ENCODE measurements around the gene SLC3A2.
"Not testable (repeated sequence)": the region's sequence is repeated elsewhere in the genome, so short reads cannot be mapped to it uniquely, and the experiment has no call there.

Gene SLC3A2

DNA sequence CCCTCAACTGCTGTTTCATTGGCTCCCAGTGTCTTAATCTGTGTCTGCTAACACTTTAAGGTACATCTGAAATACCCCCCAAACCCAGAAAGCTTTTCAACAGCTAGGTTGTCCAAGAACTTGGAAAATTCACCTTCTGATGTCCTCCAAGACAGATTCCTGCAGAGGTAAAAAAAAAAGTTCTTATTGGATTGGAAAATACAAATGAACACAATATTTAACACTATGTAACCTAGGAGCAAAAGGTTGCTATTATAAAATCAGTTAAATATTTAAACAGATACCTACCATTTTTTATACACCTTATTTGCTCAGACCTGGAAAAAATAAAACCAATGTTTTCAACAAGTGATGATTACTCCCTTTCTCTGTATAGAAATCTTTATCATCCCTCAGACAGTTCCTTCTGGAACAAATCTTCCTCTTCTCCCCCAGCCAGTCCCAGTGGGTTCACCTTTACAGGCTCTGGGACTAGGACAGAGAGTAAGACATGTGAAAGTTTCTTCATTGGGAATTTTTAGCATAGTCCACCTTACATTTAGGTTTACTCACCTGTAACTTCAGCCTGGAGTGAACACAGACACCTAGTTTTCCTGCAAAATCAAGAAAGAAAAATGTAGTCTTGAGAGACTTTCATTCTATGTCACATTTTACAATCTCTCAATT, 28.0 kb upstream of the SLC3A2 start:
- DNase-seq (ENCODE audit: low read depth): no peak

DNA sequence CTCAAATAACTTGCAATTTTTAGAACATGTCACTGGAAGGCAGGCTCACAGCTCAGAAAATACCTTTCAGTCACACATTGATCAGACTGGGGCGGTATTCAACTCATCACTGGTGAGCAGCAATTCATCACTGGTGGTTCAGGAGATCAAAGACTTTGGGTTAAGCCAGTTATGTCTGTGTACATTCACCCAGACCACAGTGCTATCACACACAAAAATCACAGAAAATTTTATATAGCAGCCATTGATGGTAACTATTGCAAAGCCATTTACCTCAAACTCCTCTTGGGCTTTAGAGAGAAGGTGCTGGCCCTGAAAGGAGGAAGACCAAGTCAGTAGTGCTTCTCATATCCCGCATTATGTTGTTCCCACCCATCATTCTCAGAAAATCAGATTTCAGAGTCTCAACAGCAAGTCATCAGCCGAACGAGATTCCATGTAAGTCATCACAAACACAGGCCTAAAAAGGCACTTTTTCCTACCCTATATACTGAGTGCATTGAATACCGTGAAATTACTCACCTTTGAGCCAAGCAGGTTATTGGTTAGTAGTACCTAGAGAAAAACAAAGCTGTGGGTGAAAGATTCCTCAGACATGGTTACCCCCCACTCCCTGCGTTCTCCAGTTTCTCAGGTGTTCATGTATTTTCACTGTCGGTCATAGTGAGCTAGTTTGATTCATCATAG, 27.3 kb upstream of the SLC3A2 start:
- no peak for DNase-seq (ENCODE audit: low read depth)

DNA sequence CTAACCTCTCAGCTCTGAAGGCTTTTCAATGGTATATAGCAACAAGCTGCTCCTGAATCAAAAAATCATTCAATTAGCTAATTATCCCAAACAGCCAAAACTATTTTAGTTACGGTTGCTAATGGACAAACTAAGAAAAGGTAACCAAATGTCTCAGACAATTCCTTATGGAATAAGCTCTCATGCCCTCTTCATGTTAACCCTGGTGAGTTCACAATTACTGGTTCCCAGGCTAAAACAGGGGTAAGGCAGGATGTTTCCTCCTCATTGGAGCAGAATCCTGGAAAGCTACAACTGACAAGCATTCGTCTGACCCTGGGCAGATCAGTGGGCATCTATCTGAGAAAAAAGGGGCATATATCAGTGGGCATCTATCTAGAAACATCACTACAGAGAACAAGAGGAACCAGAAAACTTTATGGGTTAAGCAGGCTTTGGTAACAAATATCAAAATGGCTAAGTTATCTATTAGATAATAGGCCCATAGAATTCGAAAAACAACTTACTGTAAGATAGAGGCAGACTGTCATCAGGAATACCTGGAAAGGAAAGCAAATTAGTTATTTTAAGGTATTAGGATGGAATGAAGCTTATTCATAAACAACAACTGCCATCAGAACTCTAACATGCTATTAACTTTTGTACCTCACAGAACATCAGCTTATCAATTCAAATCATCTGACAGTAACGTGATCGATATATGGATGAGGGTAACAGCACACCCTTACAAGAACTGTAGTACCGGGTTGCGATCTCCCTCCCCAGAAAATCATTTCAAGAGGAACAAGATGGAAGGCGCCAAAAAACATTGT, 26.5 kb upstream of the SLC3A2 start:
- DNase-seq (ENCODE audit: low read depth): no peak

DNA sequence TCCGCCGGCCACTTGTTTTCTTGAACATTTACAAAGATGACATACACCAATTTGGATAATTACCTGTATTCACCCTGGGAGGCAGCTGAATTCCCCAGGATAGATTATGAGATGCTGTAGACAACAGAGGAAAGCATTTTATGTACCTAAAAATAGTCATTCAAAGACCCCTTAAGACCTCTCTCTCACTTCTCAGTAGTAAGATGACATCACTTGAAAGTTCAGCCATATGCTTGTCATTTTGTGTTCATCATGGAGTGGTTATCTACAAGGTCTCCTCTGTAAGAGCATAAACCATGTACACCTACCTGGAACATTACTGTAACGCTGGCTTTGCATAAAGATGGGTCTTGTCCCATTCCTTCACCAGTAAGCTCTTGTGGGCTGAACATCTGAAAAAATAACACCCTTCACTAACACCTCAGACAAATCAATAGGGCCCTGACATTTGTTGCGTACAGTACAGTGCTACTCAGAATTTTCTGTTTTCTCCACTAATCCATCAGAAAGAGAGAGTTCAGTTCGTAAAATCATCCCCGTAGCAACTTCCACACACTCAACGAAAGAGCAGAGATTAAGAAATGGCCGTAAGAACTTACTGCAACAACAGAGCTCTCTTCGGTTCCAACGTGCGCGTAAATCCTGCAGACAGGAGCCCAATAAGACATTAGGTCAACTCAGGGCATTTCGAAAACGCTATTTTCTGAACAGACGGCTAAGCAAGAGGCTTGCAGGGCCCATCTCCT, 25.7 kb upstream of the SLC3A2 start:
- no peak for DNase-seq (ENCODE audit: low read depth)

DNA sequence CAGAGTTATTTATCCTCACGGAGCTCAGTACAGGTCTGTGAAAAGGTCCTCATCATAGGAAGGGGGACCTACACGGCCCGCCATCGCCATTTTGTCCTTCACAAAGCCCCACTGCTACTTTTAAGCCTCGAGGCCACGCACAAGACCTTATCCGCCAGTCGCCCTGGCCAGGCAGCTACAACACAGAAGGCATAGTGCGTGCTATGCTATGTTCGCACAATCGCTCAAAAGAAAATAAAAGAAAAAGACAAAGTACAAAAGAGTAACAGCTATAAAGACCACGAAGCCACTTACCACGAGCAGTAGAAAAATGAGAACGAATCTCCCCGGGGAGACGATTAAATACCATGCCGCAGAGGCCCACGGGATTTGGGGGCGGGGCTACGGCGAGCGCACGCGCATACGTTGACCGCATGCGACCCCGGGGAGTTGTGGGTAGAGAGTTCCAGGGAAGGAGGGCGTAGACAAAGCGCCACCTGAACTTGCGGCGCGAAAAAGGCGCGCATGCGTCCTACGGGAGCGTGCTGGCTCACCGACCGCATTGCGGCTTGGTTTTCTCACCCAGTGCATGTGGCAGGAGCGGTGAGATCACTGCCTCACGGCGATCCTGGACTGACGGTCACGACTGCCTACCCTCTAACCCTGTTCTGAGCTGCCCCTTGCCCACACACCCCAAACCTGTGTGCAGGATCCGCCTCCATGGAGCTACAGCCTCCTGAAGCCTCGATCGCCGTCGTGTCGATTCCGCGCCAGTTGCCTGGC, 24.9 kb upstream of the SLC3A2 start:
- peak; percentile 71 for DNase-seq (ENCODE audit: low read depth)

DNA sequence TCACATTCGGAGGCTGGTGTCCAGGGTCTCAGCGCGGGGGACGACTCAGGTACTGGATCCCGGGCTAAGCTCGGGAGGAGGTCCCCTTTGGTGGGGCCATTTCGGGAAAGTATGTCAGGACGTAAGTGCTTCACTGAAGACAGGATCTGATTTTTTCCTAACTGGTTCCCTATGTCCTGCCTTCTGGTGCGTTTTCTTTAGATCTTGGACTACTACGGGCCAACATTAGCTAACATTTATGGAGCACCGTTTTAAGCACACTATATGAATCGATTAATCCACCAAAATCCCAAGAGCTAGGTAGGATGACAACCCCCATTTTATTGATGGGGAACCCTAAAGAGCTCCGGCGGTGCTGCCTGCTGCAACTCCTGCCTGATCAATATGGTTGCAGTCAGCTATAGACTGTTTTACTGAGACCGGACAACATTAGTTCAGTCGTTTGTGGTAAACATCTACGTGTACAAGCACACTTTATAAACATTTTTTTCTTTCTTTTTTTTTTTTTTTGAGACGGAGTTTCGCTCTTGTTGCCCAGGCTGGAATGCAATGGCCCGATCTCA, 24.3 kb upstream of the SLC3A2 start:
- DNase-seq (ENCODE audit: low read depth): no peak

DNA sequence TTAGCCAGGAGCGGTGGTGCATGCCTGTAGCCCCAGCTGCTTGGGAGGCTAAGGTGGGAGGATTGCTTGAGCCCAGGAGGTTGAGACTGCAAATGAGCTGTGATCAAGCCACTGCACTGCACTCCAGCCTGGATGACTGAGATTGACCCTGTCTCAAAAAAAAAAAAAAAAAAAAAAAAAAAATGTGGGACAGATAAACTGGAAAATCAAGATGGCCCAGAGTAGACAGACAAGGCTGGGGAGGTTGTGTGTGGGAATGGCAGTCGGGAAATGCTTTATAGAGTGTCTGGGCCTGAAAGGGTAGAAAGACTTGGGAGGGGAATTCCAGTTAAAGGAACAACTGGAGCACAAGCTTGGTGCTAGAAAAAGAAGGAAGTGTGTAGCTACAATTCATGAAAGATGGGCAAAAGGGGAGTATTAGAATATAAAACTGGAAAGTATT, 23.1 kb upstream of the SLC3A2 start:
- no peak for DNase-seq (ENCODE audit: low read depth)

DNA sequence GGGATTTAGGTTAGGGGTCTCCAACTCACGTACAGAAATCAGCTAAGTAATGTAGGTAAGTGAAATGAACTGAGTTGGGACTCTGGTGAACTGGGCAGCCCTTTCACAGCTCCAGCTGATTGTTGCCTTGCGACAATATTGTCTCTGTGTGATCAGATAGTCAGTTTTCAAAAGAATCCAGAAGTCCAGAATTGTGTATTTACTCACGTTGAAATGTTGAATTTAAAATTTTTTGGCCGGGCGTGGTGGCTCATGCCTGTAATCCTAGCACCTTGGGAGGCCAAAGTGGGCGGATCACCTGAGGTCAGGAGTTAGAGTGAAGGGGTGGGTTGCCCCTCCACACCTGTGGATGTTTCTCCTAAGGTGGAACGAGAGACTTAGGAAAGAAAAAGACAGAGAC, 22.5 kb upstream of the SLC3A2 start:
- DNase-seq (ENCODE audit: low read depth): no peak

DNA sequence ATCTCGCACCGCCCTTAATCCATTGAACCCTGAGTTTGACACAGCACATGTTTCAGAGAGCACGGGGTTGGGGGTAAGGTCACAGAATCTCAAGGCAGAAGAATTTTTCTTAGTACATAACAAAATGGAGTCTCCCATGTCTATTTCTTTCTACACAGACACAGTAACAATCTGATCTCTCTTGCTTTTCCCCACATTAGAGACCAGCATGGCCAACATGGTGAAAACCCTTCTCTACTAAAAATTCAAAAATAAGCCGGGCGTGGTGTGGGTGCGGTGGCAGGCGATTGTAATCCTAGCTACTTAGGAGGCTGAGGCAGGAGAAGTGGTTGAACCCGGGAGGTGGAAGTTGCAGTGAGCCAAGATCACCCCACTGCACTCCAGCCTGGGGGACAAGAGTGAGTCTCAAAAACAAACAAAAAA, 21.4 kb upstream of the SLC3A2 start:
- not testable (repeated sequence) for DNase-seq (ENCODE audit: low read depth)

DNA sequence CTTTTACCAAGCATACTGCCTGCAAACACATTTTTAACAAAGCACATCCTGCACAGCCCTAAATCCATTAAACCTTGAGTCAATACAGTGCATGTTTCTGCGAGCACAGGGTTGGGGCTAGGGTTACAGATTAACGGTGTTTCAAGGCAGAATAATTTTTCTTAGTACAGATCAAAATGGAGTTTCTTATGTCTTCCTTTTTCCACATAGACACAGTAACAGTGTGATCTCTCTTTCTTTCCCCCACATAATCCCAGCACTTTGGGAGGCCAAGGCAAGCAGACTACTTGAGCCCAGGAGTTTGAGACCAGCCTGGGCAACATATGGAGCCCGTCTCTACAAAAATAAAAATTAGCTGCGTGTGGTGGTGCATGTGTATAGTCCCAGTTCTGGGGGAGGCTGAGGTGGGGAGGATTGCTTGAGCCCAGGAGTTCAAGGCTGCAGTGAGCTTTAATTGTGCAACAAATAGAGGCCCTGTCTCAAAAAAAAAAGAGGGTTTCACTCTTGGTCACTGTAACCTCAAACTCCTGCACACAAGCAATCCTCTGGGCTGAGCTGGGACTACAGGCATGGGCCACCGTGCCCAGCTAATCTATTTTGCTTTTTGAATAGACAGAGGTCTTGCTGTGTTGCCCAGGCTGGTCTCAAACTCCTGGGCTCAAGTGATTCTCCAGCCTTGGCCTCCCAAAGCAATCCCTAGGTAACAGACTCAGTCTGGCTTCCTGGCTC, 19.7 kb upstream of the SLC3A2 start:
- DNase-seq (ENCODE audit: low read depth): no peak

DNA sequence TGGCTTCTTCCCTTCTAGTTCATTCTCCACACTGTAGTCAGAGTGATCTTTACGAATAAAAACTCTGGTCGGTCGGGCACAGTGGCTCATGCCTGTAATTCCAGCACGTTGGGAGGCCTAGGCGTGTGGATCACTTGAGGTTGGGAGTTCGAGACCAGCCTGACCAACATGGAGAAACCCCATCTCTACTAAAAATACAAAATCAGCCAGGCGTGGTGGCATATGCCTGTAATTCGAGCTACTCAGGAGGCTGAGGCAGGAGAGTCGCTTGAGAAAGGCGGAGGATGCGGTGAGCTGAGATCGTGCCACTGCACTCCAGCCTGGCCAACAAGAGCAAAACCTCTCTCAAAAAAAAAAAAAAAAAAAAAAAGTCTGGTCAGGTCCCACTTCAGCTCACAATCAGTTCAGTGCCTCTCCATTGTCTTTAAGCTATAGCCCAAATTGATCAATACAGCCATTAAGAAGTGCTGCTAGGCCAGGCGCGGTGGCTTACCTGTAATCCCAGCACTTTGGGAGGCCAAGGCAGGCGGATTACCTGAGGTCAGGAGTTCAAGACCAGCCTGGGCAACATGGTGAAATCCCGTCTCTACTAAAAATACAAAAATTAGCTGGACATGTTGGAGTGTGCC, 19.0 kb upstream of the SLC3A2 start:
- DNase-seq (ENCODE audit: low read depth): not testable (repeated sequence)

DNA sequence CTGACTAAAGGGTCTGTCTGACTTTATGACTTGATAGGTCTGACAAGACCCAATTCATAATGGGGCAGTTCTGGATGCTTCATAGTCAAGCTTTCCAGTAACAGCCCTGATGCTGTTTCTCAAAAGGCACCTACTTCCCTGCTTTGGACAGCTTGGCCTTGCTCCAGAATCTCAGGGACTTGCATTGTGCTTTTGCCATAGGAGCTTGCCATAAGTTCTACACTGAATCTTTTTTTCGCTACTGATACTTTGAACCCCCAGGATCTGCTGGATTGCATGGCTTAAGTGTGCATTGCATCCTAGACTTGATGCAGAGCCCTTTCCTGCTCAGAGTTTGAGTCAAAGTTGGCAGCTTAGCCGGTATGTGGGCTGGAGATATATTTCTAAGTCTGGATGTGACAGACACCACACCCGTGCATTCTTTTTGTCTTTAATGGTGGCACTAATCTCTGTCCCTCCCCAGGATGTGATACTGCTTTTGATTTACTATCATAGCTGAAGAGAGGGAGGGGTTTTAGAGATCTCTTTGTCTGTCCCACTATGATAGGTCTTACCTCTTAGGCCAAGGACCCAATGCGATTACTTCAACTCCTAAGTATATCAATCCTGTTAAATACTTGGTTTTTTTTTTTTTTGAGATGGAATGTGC, 16.9 kb upstream of the SLC3A2 start:
- DNase-seq (ENCODE audit: low read depth): no peak

DNA sequence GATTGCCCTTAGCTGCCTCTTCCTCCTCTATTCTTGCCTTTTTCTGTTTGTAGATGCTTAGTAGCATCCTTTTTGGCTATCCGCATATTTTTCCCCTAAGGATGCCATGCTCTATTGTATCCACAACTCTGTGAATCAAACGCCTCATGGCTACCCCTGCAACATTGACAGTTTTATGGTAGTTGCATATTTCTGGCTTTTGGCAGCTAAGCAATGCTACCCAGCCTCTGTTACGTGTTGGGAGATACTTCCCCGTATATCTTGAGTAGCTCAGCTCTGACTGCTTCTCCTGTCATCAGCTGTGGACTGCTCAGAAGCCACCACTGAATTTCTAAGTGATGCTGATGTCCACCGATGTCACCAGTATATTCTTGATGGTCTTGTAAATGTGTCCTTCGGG, 15.1 kb upstream of the SLC3A2 start:
- no peak for DNase-seq (ENCODE audit: low read depth)

DNA sequence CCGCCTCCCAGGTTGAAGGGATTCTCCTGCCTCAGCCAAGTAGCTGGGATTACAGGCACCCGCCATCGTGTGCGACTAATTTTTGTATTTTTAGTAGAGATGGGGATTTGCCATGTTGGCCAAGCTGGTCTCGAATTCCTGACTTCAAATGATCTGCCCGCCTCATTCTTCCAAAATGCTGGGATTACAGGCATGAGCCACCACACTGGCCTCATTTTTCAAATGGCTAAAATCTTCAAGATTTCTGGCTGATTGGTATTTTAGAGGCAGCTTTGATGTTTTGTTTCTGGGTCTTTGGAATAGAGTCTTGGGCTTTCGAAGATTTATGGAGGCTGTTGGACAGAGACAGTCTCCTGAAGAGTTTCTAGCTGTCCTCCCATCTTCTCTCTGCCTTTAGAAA, 5.8 kb upstream of the SLC3A2 start:
- no peak for DNase-seq (ENCODE audit: low read depth)

DNA sequence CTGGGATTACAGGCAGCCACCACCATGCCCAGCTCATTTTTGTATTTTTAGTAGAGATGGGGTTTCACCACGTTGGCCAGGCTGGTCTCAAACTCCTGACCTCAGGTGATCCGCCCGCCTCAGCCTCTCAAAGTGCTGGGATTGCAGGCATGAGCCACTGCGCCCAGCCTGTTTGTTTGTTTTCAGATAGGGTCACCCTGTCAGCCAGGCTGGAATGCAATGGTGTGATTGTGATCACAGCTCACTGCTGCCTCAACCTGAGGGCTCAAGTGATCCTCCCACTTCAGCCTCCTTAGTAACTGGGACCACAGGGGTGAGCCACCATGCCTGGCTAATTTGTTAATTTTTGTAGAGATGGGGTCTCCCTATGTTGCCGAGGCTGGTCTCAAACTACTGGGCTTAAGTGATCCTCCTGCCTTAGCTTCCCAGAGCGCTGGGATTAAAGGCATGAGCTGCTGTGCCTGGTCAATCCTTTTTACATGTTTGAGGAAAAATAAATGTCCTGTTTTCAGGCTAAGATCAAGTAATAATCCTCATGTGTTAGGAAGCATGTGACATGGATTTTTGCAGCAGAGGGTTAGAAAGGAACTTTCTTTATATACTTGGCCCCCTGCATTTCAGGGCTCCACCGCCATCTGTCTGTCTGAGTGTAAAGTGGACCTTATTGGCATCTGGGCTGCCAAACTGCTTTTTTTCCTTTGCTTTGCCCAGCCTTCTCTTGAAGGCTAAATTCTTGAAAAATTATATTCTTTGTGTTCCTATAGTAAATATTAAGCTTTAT, 4.8 kb upstream of the SLC3A2 start:
- DNase-seq (ENCODE audit: low read depth): no peak

DNA sequence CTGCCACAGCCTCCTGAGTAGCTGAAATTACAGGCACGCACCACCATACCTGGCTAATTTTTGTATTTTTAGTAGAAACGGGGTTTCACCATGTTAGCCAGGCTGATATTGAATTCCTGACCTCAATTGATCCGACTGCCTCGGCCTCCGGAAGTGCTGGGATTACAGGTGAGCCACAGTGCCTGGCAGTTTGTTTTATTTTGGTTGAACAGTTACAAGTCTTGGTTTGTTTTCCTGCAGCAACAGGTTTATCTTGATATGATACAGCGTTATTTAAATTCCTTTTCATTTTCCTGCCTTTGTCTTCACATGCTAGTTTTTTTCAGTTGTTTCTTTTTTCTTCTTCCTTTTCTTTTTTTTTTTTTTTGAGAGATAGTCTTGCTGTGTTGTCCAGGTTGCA, 4.0 kb upstream of the SLC3A2 start:
- DNase-seq (ENCODE audit: low read depth): no peak

DNA sequence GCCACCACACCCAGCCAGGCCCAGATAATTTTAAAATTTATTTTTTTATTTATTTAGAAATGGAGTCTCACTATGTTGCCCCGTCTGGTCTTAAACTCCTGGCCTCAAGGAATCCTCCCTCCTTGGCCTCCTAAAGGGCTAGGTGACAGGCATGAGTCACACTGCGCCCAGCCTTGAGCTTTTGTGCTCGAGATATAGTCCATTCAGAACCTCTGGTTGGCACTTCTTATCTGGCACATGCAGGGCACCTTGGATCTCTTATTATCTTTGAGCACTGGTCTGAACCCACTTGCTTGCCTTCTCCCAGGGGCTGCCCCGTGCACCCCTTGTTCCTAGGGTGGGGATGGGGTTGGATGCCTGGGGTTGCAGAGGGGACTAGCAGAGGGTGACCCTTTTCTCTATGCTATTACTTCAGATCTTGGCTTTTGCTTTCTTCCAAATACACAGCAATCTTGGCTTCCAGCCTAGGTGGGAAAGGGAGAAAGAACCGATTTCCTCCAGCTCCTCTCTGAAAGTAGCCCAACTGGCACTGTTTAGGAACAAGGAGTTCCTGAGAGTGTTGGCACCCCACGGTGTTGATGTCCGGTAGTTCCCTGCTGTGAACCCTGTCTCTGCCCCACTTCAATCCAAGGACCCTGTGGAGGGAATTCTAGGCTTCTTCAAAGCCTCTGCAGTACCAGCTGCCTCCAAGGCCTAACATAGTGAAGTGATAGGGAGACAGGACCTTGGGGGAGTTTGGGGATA, 1.3 kb upstream of the SLC3A2 start:
- DNase-seq (ENCODE audit: low read depth): no peak

DNA sequence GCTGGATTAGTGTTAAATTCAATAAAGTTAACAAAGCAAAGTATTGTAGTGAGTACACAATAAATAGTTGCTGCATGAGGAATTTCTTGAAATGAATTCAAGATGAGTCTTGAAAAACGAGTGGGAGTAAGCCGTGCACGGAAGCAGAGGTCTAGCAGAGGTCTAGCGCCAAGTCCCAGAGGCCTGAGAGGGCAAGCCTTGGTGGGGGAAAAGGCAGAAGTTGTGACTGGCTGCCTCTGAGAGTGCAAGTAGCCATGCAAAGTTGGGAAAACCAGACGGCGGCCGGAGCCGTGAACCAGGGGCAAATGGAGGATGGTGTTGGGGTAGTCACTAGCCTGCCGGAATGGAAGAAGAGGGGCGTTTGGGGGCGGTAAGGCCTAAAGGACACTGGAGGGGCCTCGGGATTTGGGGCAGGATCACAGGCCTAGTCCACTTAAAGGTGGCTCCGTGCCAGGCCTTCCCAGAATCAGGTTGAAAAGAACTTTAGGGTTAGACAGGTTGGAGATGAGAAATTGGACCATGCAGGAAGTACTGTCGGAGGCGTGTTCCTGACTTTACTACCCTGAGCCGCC, 379 bp upstream of the SLC3A2 start:
- DNase-seq (ENCODE audit: low read depth): peak; percentile 74
